ENCODE measurements around the gene SH3BP4. TPM values are rescaled to one million over a fixed set of nuclear protein-coding genes. Genes with fewer than 3 reads are reported as not detected.
A peak's percentile ranks its signal among the peaks of the same experiment; 100 is the strongest.

The SH3BP4 gene
- total RNA-seq, 1 donor: 115 TPM

- no peak overlapping the region for H3K4me3 ChIP-seq (ENCODE audit: low read depth, low read length)
- TF ChIP-seq CTCF (IDR thresholded peaks at IDR 0.05; ENCODE audit: insufficient read depth, low read depth, low read length): no peak
- DNase-seq (ENCODE audit: low read depth): peak; percentile 19
These were observed 133.7 kb downstream of the SH3BP4 start for GRCh38 chr2:235085476-235085875.

- no peak for TF ChIP-seq CTCF (IDR thresholded peaks at IDR 0.05; ENCODE audit: insufficient read depth, low read depth, low read length)
- peak; percentile 15 for DNase-seq (ENCODE audit: low read depth)
- no peak overlapping the region for H3K4me3 ChIP-seq (ENCODE audit: low read depth, low read length)
These were observed 134.8 kb downstream of the SH3BP4 start for GRCh38 chr2:235086481-235087184.

GRCh38 chr2:235087832-235088495 lies 136.1 kb downstream of the SH3BP4 start:
- H3K4me3 ChIP-seq (ENCODE audit: low read depth, low read length): no peak overlapping the region
- TF ChIP-seq CTCF (IDR thresholded peaks at IDR 0.05; ENCODE audit: insufficient read depth, low read depth, low read length): peak; percentile 28

DNA sequence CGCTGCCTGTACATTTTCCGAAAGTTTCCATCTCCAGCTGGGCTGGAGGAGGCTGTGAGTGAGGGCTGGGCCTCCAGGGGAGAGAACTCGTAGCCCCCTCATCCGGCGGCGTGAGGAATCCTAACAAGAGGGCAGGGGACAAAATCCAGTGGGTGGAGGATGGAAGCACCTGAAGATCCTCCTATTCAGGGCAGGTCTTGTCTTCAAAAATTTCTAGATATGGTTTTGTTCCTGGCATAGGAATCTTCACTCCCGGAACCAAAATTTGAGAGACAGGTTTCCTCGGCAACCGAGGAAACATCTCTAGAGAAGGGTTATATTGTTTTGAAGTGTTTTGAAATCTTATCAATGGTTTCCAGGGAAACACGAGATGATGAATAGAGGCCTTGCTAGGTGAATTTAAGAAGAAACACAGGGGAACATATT lies 136.7 kb downstream of the SH3BP4 start:
- no peak for TF ChIP-seq CTCF (IDR thresholded peaks at IDR 0.05; ENCODE audit: insufficient read depth, low read depth, low read length)
- no peak for DNase-seq (ENCODE audit: low read depth)
- H3K4me3 ChIP-seq (ENCODE audit: low read depth, low read length): no peak overlapping the region

More at GRCh38 chr2:235087832-235088495, 136.1 kb downstream of the SH3BP4 start:
- peak; percentile 23 for DNase-seq (ENCODE audit: low read depth)

DNA sequence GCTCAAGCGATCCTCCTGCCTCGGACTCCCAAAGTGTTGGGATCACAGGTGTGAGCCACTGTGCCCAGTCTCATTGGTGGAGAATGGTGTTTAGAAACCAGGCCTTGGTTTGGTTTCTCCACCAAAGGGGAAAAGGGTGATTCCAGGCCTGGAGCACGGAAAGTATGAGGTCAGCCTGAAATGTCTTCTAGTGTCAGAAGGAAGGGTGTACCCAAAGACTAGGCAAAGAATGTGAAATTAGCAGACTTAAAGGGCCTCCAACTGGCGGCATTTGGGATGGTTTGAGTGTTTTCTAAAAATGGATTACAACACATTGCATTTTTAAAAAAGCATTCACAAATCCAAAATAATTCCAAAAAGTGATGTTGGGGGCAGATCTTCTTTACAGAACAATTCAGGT lies 139.6 kb downstream of the SH3BP4 start:
- no peak overlapping the region for H3K4me3 ChIP-seq (ENCODE audit: low read depth, low read length)
- DNase-seq (ENCODE audit: low read depth): no peak
- no peak for TF ChIP-seq CTCF (IDR thresholded peaks at IDR 0.05; ENCODE audit: insufficient read depth, low read depth, low read length)

- H3K4me3 ChIP-seq (ENCODE audit: low read depth, low read length): no peak overlapping the region
- no peak for TF ChIP-seq CTCF (IDR thresholded peaks at IDR 0.05; ENCODE audit: insufficient read depth, low read depth, low read length)
- no peak for DNase-seq (ENCODE audit: low read depth)
These were observed 140.2 kb downstream of the SH3BP4 start for GRCh38 chr2:235091983-235092382.

Measured in fibroblast of villous mesenchyme (primary cell).